Frontal cortex (tissue), 4 donors: ENCODE results near the gene KIR2DL3. TPM values are rescaled to one million over a fixed set of nuclear protein-coding genes. Genes with fewer than 3 reads are reported as not detected.
"Not testable (repeated sequence)": the region's sequence is repeated elsewhere in the genome, so short reads cannot be mapped to it uniquely, and the experiment has no call there.

Experiments used
- DNase-seq, 2 donors: peaks; one replicate each; pipeline ENCODE4 v3.0.0; 2012; ENCODE audit warnings: low spot score in 2 of 2
- FAIRE-seq: peaks from 2 replicates; lab custom pipeline; 2012; peaks lifted over from hg19 to GRCh38; lab: Jason Lieb, UNC
- total RNA-seq: library from RNA; depleted of rRNA; stranded (reverse); fragments of >200 nt; gene quantifications from one replicate; pipeline ENCODE4 v1.2.3, GENCODE V29; 2014
- donor health status: control.
- donor health status: control.
- donor health status: control.

KIR2DL3 gene
- total RNA-seq, 1 donor from 2014 or later = not detected

DNA sequence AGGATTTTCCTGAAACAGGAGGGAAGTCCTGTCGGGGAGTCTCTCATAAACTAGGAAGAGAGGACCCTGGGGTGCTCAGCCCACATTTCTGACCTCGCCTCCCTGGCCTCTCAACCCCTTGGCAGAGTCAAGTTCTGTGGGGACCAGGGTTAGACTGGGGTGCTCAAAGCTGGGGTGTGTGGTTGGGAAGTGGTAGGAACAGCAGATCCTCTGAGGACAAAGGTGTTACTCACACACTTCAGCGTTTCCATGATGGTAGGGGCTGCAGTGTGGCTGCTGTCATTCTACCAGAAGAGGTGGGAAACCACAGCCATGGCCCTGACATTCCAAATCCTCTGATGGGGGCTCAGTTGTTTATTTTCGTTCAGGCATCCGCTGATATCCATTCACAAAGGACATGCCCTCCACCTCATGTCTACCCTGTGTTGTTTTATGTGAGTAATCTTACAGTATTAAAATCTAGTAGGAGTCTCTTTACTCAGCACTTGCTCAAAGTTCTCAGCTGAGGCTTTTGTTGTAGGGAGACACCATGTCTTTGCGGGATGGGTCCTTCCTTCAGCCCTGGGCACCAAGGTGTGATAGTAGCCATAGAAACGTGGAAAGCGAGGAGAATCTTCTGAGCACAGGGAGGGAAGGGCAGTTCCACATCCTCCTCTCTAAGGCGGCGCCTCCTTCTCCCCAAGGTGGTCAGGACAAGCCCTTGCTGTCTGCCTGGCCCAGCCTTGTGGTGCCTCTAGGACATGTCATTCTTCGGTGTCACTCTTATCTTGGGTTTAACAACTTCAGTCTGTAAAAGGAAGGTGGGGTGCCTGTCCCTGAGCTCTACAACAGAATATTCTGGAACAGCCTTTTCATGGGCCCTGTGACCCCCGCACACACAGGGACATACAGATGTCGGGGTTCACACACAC lies 1.5 kb downstream of the KIR2DL3 start:
- no peak for FAIRE-seq

DNA sequence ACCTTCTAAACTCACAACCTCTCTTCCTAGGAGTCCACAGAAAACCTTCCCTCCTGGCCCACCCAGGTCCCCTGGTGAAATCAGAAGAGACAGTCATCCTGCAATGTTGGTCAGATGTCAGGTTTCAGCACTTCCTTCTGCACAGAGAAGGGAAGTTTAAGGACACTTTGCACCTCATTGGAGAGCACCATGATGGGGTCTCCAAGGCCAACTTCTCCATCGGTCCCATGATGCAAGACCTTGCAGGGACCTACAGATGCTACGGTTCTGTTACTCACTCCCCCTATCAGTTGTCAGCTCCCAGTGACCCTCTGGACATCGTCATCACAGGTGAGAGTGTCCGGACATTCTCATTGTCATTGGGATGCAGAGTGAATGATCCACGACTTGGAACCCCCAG lies 3.6 kb downstream of the KIR2DL3 start:
- DNase-seq, FAIRE-seq: not testable (repeated sequence)

More for the DNA sequence above, 1.5 kb downstream of the KIR2DL3 start:
- DNase-seq = no peak

DNA sequence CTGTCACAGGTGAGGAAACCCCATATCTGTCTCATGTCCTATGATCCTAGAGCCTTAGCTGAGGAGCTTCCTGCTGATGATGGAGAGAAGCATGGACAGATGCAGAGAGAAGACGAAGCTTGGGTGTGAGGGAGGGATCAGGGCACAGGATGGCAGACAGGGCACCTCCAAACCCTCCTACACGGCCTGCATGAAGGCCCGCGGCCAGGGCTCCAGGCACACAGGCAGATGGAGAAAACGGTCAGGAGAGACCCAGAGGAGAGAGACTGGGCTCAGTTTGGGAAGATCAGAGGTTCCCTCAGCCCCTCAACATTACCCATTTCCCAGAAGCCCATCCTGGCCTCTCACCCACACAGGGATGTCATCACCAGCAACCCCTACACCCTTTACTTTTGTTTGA lies 5.8 kb downstream of the KIR2DL3 start:
- FAIRE-seq, DNase-seq: not testable (repeated sequence)

DNA sequence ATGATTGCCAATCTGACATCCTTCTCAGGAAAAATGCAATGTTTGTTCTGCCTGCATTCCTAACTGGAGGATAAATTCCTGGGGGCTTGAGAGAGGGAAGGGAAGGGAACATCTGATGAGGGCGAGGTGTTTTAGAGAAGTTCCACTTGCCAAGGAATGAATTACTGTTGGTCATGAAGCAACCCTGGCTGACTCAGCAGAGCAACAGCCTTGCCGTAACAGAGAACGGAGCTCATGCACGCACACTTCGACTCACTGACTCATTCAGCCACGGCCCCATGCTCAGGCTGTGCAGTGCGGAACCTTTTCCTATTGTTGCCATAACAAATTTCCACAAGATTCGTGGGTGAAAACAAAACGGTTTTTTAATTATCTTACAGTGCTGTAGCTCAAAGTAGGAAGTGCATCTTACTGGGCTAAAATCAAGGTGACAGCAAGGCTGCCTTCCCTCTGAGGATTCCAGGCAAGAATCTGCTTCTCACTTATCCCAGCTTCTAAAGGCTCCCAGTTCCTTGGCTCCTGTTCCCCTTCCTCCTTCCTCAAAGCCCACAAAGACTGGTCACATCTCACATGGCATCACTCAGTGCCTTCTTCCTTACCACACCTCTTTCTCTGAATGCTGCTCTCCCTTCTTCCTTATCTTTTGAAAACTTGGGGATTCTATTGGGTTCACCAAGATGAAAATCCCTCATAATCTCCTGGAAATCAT lies 9.5 kb downstream of the KIR2DL3 start:
- not testable (repeated sequence) for FAIRE-seq

DNA sequence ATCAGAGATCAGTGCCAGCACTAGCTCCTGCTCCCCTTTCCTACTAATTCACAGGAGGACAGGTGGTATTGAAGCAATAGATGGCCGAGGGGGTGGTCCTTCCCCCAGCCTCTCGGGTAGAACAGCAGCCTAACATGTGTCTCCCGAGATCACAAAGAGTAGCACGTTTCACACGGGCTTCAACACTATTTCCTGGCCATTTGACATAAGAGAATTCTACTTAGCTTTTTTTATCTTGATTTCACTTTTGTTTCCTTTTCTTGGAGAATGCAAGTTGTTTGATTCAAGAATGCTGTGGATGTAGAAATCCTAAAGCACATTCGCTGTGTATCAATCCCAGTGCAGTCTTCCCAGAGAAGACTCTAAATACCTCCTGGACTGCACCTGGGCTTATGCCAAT lies 12.0 kb downstream of the KIR2DL3 start:
- not testable (repeated sequence) for DNase-seq, FAIRE-seq

More for the DNA sequence above, 9.5 kb downstream of the KIR2DL3 start:
- DNase-seq = not testable (repeated sequence)

GRCh38 chr19:54756204-54757110 lies 18.1 kb downstream of the KIR2DL3 start:
- DNase-seq = not testable (repeated sequence)

GRCh38 chr19:54758577-54758976 lies 20.3 kb downstream of the KIR2DL3 start:
- not testable (repeated sequence) for FAIRE-seq, DNase-seq

More at GRCh38 chr19:54756204-54757110, 18.1 kb downstream of the KIR2DL3 start:
- FAIRE-seq = not testable (repeated sequence)

GRCh38 chr19:54764219-54764618 lies 25.9 kb downstream of the KIR2DL3 start:
- not testable (repeated sequence) for DNase-seq, FAIRE-seq

- DNase-seq, FAIRE-seq: not testable (repeated sequence)
These were observed 28.2 kb downstream of the KIR2DL3 start for GRCh38 chr19:54766464-54766863.

DNA sequence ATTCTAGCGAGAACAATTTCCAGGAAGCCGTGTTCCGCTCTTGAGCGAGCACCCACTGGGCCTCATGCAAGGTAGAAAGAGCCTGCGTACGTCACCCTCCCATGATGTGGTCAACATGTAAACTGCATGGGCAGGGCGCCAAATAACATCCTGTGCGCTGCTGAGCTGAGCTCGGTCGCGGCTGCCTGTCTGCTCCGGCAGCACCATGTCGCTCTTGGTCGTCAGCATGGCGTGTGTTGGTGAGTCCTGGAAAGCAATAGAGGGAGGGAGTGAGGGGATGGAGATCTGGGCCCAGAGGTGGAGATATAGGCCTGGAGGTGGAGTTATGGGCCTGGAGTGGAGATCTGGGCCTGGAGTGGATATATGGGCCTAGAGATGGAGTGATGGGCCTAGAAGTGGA lies 31.3 kb downstream of the KIR2DL3 start, which contains the start of gene KIR2DL1:
Gene KIR2DL1 (plus strand): TSS at position 148 of the 400 bp plus-strand sequence. CDS start 58 bp downstream, at position 206.
- DNase-seq, FAIRE-seq: not testable (repeated sequence)

- not testable (repeated sequence) for FAIRE-seq
These were observed 32.2 kb downstream of the KIR2DL3 start for GRCh38 chr19:54770511-54770910.

DNA sequence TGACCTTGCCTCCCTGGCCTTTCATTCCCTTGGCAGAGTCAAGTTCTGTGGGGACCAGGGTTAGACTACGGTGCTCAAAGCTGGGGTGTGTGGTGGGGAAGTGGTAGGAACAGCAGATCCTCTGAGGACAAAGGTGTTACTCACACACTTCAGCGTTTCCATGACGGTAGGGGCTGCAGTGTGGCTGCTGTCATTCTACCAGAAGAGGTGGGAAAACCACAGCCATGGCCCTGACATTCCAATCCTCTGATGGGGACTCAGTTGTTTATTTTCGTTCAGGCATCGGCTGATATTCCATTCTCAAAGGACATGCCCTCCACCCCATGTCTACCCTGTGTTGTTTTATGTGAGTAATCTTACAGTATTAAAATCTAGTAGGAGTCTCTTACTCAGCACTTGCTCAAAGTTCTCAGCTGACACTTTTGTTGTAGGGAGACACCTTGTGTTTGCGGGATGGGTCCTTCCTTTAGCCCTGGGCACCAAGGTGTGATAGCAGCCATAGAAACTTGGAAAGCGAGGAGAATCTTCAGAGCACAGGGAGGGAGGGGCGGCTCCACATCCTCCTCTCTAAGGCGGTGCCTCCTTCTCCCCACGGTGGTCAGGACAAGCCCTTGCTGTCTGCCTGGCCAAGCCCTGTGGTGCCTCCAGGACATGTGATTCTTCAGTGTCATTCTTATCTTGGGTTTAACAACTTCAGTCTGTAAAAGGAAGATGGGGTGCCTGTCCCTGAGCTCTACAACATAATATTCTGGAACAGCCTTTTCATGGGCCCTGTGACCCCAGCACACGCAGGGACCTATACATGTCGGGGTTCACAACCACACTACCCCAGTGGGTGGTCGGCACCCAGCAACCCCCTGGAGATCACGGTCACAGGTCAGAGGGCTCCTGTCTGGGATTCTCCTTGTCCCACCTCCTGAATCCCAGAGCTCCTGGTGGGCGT lies 33.0 kb downstream of the KIR2DL3 start:
- FAIRE-seq = not testable (repeated sequence)

More at GRCh38 chr19:54770511-54770910, 32.2 kb downstream of the KIR2DL3 start:
- DNase-seq = not testable (repeated sequence)

GRCh38 chr19:54772666-54773065 lies 34.4 kb downstream of the KIR2DL3 start:
- DNase-seq, FAIRE-seq: not testable (repeated sequence)

More for the DNA sequence above, 33.0 kb downstream of the KIR2DL3 start:
- DNase-seq = not testable (repeated sequence)

- not testable (repeated sequence) for FAIRE-seq, DNase-seq
These were observed 36.9 kb downstream of the KIR2DL3 start for GRCh38 chr19:54775095-54775815.

- not testable (repeated sequence) for FAIRE-seq, DNase-seq
These were observed 37.5 kb downstream of the KIR2DL3 start for GRCh38 chr19:54775830-54776229.

- not testable (repeated sequence) for FAIRE-seq, DNase-seq
These were observed 39.5 kb downstream of the KIR2DL3 start for GRCh38 chr19:54777851-54778250.

DNA sequence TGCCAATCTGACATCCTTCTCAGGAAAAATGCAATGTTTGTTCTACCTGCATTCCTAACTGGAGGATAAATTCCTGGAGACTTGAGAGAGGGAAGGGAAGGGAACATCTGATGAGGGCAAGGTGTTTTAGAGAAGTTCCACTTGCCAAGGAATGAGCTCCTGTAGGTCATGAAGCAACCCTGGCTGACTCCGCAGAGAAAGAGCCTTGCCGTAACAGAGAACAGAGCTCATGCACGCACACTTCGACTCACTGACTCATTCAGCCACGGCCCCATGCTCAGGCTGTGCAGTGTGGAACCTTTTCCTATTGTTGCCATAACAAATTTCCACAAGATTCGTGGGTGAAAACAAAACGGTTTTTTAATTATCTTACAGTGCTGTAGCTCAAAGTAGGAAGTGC lies 40.6 kb downstream of the KIR2DL3 start:
- DNase-seq, FAIRE-seq: not testable (repeated sequence)
